GM23338 (cell line): ENCODE measurements around the gene R3HDM2. TPM values are rescaled to one million over a fixed set of nuclear protein-coding genes. Genes with fewer than 3 reads are reported as not detected.

Experiments used
- ATAC-seq: fragments of 200-7000 bp; cut with Tn5 transposase; 3 replicates; pipeline ENCODE4 v1.9.1; 2020
- DNase-seq: peaks from one replicate; pipeline ENCODE4 v3.0.0-alpha.2; 2015; ENCODE audit warnings: low spot score
- H2AFZ ChIP-seq: fragments of 200-600 bp; sonication (generic); 2 replicates; pipeline ENCODE4 v1.8.0; 2016; ENCODE audit warnings: antibody characterized with exemption, mild to moderate bottlenecking, moderate library complexity
- H3F3A ChIP-seq: fragments of 200-600 bp; sonication (generic); replicated peaks from 2 replicates; pipeline ENCODE4 v1.8.0; 2017; ENCODE audit warnings: antibody characterized with exemption, mixed run types, low read depth
- H3K27ac ChIP-seq: fragments of 200-600 bp; sonication (generic); 2 replicates; pipeline ENCODE4 v1.6.1; 2016; ENCODE audit warnings: low read depth
- H3K27me3 ChIP-seq: fragments of 200-600 bp; sonication (generic); 2 replicates; pipeline ENCODE4 v1.8.0; 2016; ENCODE audit warnings: mild to moderate bottlenecking, mixed run types, moderate library complexity; ENCODE audit not compliant: insufficient read depth
- H3K36me3 ChIP-seq: fragments of 200-600 bp; sonication (generic); 2 replicates; pipeline ENCODE4 v1.8.0; 2016; ENCODE audit warnings: mild to moderate bottlenecking; ENCODE audit not compliant: insufficient read depth
- H3K4me1 ChIP-seq: fragments of 200-600 bp; sonication (generic); 2 replicates; pipeline ENCODE4 v1.8.0; 2016; ENCODE audit warnings: mild to moderate bottlenecking, moderate library complexity; ENCODE audit not compliant: insufficient read depth
- H3K4me2 ChIP-seq: fragments of 200-600 bp; sonication (generic); 2 replicates; pipeline ENCODE4 v1.7.1; 2017; ENCODE audit warnings: mixed run types
- H3K4me3 ChIP-seq: fragments of 200-600 bp; sonication (generic); 2 replicates; pipeline ENCODE4 v1.6.1; 2016; ENCODE audit warnings: mixed run types
- H3K79me2 ChIP-seq: fragments of 200-600 bp; sonication (generic); replicated peaks from 2 replicates; pipeline ENCODE4 v1.8.0; 2017; ENCODE audit warnings: mild to moderate bottlenecking; ENCODE audit not compliant: insufficient read depth
- H3K9me2 ChIP-seq: fragments of 200-600 bp; sonication (generic); 2 replicates; pipeline ENCODE4 v1.8.0; 2017; ENCODE audit not compliant: insufficient read depth
- H4K20me1 ChIP-seq: fragments of 200-600 bp; sonication (generic); replicated peaks from 2 replicates; pipeline ENCODE4 v1.8.0; 2017; ENCODE audit warnings: mild to moderate bottlenecking; ENCODE audit not compliant: insufficient read depth
- H3K27ac Mint-ChIP-seq: 2 replicates; pipeline ENCODE4 v1.8.0; 2020; ENCODE audit warnings: inconsistent platforms, mild to moderate bottlenecking, moderate library complexity, mixed read lengths
- H3K27me3 Mint-ChIP-seq: 3 replicates; pipeline ENCODE4 v1.8.0; 2022; ENCODE audit warnings: low read depth, mild to moderate bottlenecking, moderate library complexity, mixed read lengths, inconsistent platforms; ENCODE audit not compliant: insufficient read depth, poor library complexity
- H3K36me3 Mint-ChIP-seq: 3 replicates; pipeline ENCODE4 v1.8.0; 2021; ENCODE audit warnings: low read depth, mild to moderate bottlenecking, inconsistent platforms, moderate library complexity, mixed read lengths
- H3K4me1 Mint-ChIP-seq: 3 replicates; pipeline ENCODE4 v1.8.0; 2020; ENCODE audit warnings: mild to moderate bottlenecking, inconsistent platforms, mixed read lengths
- H3K4me3 Mint-ChIP-seq: 3 replicates; pipeline ENCODE4 v1.8.0; 2021; ENCODE audit warnings: moderate library complexity, mild to moderate bottlenecking, inconsistent platforms, mixed read lengths
- H3K9me3 Mint-ChIP-seq: 3 replicates; pipeline ENCODE4 v1.8.0; 2020; ENCODE audit warnings: moderate library complexity, mild to moderate bottlenecking, inconsistent platforms, mixed read lengths
- EZH2phosphoT487 ChIP-seq: fragments of 200-600 bp; sonication (generic); IDR thresholded peaks from one replicate; pipeline ENCODE4 v1.8.1; 2018; ENCODE audit warnings: antibody characterized with exemption; ENCODE audit not compliant: unreplicated experiment
- NANOG ChIP-seq: IDR thresholded peaks from 2 replicates; pipeline ENCODE4 v1.6.1; 2016; ENCODE audit warnings: antibody characterized with exemption, borderline replicate concordance
- STAT1 ChIP-seq: IDR thresholded peaks from one replicate; pipeline ENCODE4 v1.6.1; 2016; ENCODE audit warnings: antibody characterized with exemption; ENCODE audit not compliant: unreplicated experiment
- polyA plus RNA-seq: library from polyadenylated mRNA; unstranded; fragments of >200 nt; fragmentation: Nextera tagmentation; extraction: Ambion mirVana; gene quantifications from 2 replicates; pipeline ENCODE4 v1.2.1, GENCODE V29; 2016
- total RNA-seq: library from RNA; depleted of rRNA; stranded (reverse); fragments of >200 nt; shearing (Covaris generic); gene quantifications from 2 replicates; pipeline ENCODE4 v1.2.3, GENCODE V29; 2014
- TF ChIP-seq, protein P1 (sequence below): IDR thresholded peaks from 2 replicates; pipeline ENCODE4 v1.6.1; 2016; ENCODE audit warnings: antibody characterized with exemption
- TF ChIP-seq, protein P2 (sequence below): fragments of 250-450 bp; sonication (Bioruptor Pico); IDR thresholded peaks from 2 replicates; pipeline ENCODE4 v1.5.0; 2020; ENCODE audit warnings: mild to moderate bottlenecking, moderate library complexity

R3HDM2 gene
- total and polyA plus RNA-seq, 2 experiments from 2014 or later, result 9.6 to 19.6 TPM

- peak overlapping the region; percentile 32; the same call in 1 of the 2 replicates for H3K4me3 ChIP-seq
- TF ChIP-seq, protein P1, sequence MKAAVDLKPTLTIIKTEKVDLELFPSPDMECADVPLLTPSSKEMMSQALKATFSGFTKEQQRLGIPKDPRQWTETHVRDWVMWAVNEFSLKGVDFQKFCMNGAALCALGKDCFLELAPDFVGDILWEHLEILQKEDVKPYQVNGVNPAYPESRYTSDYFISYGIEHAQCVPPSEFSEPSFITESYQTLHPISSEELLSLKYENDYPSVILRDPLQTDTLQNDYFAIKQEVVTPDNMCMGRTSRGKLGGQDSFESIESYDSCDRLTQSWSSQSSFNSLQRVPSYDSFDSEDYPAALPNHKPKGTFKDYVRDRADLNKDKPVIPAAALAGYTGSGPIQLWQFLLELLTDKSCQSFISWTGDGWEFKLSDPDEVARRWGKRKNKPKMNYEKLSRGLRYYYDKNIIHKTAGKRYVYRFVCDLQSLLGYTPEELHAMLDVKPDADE, result no peak
- no peak for TF ChIP-seq EZH2phosphoT487
- TF ChIP-seq STAT1, result no peak
- TF ChIP-seq NANOG, result no peak
- TF ChIP-seq, protein P2, sequence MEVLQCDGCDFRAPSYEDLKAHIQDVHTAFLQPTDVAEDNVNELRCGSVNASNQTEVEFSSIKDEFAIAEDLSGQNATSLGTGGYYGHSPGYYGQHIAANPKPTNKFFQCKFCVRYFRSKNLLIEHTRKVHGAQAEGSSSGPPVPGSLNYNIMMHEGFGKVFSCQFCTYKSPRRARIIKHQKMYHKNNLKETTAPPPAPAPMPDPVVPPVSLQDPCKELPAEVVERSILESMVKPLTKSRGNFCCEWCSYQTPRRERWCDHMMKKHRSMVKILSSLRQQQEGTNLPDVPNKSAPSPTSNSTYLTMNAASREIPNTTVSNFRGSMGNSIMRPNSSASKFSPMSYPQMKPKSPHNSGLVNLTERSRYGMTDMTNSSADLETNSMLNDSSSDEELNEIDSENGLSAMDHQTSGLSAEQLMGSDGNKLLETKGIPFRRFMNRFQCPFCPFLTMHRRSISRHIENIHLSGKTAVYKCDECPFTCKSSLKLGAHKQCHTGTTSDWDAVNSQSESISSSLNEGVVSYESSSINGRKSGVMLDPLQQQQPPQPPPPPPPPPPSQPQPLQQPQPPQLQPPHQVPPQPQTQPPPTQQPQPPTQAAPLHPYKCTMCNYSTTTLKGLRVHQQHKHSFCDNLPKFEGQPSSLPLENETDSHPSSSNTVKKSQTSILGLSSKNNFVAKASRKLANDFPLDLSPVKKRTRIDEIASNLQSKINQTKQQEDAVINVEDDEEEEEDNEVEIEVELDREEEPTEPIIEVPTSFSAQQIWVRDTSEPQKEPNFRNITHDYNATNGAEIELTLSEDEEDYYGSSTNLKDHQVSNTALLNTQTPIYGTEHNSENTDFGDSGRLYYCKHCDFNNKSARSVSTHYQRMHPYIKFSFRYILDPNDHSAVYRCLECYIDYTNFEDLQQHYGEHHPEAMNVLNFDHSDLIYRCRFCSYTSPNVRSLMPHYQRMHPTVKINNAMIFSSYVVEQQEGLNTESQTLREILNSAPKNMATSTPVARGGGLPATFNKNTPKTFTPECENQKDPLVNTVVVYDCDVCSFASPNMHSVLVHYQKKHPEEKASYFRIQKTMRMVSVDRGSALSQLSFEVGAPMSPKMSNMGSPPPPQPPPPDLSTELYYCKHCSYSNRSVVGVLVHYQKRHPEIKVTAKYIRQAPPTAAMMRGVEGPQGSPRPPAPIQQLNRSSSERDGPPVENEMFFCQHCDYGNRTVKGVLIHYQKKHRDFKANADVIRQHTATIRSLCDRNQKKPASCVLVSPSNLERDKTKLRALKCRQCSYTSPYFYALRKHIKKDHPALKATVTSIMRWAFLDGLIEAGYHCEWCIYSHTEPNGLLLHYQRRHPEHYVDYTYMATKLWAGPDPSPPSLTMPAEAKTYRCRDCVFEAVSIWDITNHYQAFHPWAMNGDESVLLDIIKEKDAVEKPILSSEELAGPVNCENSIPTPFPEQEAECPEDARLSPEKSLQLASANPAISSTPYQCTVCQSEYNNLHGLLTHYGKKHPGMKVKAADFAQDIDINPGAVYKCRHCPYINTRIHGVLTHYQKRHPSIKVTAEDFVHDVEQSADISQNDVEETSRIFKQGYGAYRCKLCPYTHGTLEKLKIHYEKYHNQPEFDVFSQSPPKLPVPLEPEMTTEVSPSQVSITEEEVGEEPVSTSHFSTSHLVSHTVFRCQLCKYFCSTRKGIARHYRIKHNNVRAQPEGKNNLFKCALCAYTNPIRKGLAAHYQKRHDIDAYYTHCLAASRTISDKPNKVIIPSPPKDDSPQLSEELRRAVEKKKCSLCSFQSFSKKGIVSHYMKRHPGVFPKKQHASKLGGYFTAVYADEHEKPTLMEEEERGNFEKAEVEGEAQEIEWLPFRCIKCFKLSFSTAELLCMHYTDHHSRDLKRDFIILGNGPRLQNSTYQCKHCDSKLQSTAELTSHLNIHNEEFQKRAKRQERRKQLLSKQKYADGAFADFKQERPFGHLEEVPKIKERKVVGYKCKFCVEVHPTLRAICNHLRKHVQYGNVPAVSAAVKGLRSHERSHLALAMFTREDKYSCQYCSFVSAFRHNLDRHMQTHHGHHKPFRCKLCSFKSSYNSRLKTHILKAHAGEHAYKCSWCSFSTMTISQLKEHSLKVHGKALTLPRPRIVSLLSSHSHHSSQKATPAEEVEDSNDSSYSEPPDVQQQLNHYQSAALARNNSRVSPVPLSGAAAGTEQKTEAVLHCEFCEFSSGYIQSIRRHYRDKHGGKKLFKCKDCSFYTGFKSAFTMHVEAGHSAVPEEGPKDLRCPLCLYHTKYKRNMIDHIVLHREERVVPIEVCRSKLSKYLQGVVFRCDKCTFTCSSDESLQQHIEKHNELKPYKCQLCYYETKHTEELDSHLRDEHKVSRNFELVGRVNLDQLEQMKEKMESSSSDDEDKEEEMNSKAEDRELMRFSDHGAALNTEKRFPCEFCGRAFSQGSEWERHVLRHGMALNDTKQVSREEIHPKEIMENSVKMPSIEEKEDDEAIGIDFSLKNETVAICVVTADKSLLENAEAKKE (CRISPR knock-in tag), result no peak
- Mint-ChIP-seq H3K27me3 (peaks cover 44% of the 10 kb centered on the region), H3K9me3 (no peaks in the 10 kb centered on the region; the same call in 1 of the 3 replicates), H3K27ac (peak overlapping the region; percentile 40; the same call in 1 of the 2 replicates), H3K4me1 (peaks cover 33% of the 10 kb centered on the region), H3K4me3 (no peak overlapping the region; the same call in 2 of the 3 replicates), H3K36me3 (peaks cover 39% of the 10 kb centered on the region)
- H3K27ac ChIP-seq, result peak overlapping the region; percentile 39; the same call in 1 of the 2 replicates
- no peaks in the 10 kb centered on the region for H3K79me2 ChIP-seq
- 0 out of 2 replicates have a peak, but pooled peaks cover 7% of the 10 kb centered on the region for H4K20me1 ChIP-seq
- no peaks in the 10 kb centered on the region for H3K36me3 ChIP-seq
- H3K9me2 ChIP-seq, result no peaks in the 10 kb centered on the region
- H3K4me1 ChIP-seq, result peaks cover 26% of the 10 kb centered on the region
- DNase-seq, result peak; percentile 43
- H3K27me3 ChIP-seq, result peaks cover 42% of the 10 kb centered on the region
- 0 out of 2 replicates have a peak, but pooled peaks cover 21% of the 10 kb centered on the region for H3F3A ChIP-seq
- peak overlapping the region; percentile 64; the same call in 1 of the 2 replicates for H3K4me2 ChIP-seq
- no peak for ATAC-seq
- H2AFZ ChIP-seq, result no peak overlapping the region
Observed at GRCh38 chr12:57212701-57213057, 218.2 kb downstream of the R3HDM2 start.
